GM12878 (cell line): ENCODE data around the gene DISP3.

Source experiments
- BHLHE40 ChIP-seq, 2 experiments: fragments of 450-650 bp in 1 of 2; IDR thresholded peaks; 2 replicates each; pipeline ENCODE4 v1.6.1; 2011 to 2017; ENCODE audit warnings: low read depth in 2 of 2, borderline replicate concordance in 1 of 2, improper control_type of control experiment in 1 of 2, low read length in 1 of 2, mild to moderate bottlenecking in 1 of 2
- CTCF ChIP-seq, 3 experiments: IDR thresholded peaks in 2 of 3; conservative IDR thresholded peaks in 1 of 3; 2 replicates each; pipeline ENCODE4 v1.5.1; 2011; ENCODE audit warnings: low read depth in 3 of 3, low read length in 3 of 3, mild to moderate bottlenecking in 3 of 3, control low read depth in 2 of 3, moderate library complexity in 2 of 3, inconsistent platforms in 1 of 3, mixed read lengths in 1 of 3; ENCODE audit not compliant: control insufficient read depth in 2 of 3, insufficient read depth in 1 of 3; ENCODE audit errors: extremely low read depth in 1 of 3
- LARP7 ChIP-seq: fragments of 450-650 bp; IDR thresholded peaks from 2 replicates; pipeline ENCODE4 v1.6.1; 2017; ENCODE audit warnings: mild to moderate bottlenecking
- TCF12 ChIP-seq: IDR thresholded peaks from 2 replicates; pipeline ENCODE4 v1.6.1; 2011; ENCODE audit warnings: low read depth, mild to moderate bottlenecking, low read length
- TF ChIP-seq, protein P1 (sequence below): IDR thresholded peaks from 2 replicates; pipeline ENCODE4 v1.6.1; 2011; ENCODE audit warnings: low read depth, low read length, improper control_type of control experiment, borderline replicate concordance

- TF ChIP-seq LARP7, result no peak
- no peak for TF ChIP-seq BHLHE40 (IDR thresholded peaks at IDR 0.05; ENCODE audit: borderline replicate concordance in 1 of 2, low read depth in 2 of 2, low read length in 1 of 2)
- TF ChIP-seq, protein P1, sequence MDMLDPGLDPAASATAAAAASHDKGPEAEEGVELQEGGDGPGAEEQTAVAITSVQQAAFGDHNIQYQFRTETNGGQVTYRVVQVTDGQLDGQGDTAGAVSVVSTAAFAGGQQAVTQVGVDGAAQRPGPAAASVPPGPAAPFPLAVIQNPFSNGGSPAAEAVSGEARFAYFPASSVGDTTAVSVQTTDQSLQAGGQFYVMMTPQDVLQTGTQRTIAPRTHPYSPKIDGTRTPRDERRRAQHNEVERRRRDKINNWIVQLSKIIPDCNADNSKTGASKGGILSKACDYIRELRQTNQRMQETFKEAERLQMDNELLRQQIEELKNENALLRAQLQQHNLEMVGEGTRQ, result no peak
- TF ChIP-seq TCF12, result no peak
- no peak for TF ChIP-seq CTCF (IDR thresholded peaks at IDR 0.05 in 2 of 3, conservative IDR thresholded peaks at IDR 0.05 in 1 of 3; ENCODE audit: control insufficient read depth in 2 of 3, extremely low read depth in 1 of 3, insufficient read depth in 1 of 3, low read depth in 3 of 3, low read length in 3 of 3)
Measured at GRCh38 chr1:11533790-11534787, 55.1 kb downstream of the DISP3 start.
